Stimulated activated CD8-positive, alpha-beta memory T cell treated with anti-CD3 and anti-CD28 coated beads, Interleukin-12 subunit alpha, Interleukin-12 subunit beta, amount 100 ng/mL, for 1 hour (primary cell): ENCODE results near the gene DAP.

Experiments used
- DNase-seq: peaks from one replicate; pipeline ENCODE4 v3.0.0-alpha.2; 2020; ENCODE audit warnings: low read depth

The DAP gene

DNA sequence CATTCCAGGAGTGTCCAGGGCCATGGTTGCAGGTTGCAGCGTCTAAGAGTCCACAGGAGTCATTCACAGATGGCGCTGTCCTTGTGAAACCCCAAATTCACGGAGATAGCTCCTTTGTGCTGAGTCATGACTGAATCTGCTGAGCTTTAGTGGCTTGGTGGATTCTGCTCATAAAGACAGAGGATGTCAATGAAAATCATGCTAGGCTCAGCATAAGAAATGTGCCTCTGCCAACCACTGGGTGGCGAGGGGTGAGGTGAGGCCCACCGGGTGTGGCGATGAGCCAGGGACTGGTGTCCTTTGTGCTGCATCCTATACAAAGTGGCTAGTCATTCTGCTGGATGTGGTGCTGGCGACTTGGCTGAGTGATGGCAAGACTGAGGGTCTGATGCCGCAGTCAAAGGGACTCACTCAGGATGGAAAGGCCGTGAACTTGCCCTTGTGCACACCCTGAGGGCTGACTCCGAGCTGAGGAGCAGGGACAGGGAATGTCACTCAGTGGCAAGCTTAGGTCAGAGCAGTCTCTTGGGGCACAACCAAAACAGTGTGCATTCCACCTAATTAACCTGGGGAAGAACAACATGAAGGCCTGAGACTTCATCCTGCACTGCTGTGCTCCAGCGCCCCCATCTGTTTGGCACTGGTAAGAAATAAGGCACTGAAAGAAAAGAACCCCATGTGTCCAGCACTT lies 71.5 kb downstream of the DAP start:
- no peak for DNase-seq

DNA sequence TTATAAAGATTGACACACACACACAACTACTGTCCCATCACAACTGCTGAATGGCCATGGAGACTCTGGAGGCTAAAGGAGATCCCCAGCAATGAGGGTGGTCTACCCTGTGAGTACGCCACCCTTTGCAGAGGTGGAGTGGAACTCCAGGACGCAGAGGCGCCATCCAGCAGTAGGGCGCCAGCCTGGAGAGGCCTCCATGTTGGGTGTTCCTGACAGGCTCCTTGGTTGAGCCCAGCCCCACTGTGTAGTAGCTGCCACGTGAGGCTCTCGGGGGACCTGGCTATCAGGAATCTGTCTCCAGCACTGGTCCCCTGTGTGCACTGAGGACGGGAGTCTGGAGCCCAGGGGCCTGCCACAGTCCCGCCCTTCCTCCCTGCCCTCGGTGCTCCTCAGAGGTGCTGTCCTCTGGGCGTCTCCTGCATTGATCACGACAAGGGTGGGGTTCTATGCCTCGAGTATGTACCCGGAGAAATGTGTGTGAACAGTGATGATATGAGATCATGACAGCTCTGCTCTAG lies 72.3 kb downstream of the DAP start:
- DNase-seq, result no peak

DNA sequence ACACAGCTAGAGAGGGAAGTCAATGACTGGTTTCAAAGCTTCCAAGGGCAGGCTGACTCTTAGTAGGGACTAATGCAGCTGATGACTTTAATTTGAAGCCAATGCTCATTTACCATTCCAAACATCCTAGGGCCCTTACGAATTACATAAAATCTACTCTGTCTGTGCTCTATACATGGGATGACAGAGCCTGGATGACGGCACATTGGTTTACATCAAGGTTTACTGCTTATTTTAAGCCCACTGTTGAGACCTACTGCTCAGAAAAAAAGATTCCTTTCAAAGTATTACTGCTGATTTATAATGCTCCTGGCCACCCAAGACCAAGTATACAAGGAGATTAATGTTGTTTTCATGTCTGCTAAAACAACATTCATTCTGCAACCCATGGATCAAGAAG lies 74.1 kb downstream of the DAP start:
- no peak for DNase-seq

DNA sequence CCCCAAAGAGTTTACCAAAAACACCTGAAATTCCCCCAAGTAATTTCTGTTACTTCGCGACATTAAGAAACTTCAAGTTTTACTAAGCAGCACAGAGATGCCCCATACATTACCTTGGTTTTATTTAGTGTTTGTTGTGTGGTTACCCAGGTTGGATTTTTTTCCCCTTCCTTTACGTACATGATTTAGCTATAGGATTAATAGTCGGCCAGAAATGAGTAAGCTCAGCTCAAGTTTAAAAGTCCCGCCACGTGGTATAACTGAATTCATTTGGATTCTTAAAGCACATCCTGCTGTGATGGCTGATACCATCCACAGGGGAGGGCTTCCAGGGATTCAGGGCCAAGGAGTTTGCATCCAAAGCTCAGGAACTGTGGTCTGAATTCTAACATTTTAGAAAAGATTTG lies 75.9 kb downstream of the DAP start:
- no peak for DNase-seq

DNA sequence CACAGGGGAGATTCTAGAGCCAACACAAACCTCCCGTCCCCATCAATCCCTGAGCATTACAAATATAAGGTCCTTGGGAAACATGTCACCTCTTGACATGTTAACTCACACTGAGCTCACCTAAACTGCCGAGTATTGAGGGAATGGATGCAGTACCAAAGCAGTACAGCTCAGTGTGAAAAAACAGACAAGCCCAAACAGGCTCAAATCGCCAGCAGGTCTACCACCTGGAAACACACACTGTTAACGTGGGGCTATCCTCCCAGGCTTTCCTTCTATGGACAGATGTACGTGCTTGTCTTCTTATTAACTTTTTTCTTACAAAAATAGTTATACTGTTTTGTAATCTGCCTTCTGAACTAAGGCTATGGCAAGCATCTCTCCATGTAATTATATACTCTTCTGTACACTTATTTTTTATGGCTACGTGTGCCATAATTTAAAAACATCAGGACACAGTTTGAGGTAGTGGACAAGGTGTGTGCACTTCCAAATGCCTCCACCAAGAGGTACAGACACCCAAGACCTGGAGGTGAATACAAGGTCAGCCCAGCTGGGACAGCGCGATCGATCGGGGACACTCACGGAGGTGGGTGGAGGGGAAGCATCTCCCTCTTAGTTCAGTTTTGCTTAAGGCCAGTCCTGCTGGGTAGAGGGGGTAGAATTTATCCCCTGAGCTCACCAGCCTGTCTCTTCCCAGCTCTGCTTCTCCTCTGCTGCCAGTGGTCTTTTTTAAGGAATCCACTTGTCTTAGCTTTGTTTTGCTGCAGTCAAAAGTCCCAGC lies 76.5 kb downstream of the DAP start:
- no peak for DNase-seq

DNA sequence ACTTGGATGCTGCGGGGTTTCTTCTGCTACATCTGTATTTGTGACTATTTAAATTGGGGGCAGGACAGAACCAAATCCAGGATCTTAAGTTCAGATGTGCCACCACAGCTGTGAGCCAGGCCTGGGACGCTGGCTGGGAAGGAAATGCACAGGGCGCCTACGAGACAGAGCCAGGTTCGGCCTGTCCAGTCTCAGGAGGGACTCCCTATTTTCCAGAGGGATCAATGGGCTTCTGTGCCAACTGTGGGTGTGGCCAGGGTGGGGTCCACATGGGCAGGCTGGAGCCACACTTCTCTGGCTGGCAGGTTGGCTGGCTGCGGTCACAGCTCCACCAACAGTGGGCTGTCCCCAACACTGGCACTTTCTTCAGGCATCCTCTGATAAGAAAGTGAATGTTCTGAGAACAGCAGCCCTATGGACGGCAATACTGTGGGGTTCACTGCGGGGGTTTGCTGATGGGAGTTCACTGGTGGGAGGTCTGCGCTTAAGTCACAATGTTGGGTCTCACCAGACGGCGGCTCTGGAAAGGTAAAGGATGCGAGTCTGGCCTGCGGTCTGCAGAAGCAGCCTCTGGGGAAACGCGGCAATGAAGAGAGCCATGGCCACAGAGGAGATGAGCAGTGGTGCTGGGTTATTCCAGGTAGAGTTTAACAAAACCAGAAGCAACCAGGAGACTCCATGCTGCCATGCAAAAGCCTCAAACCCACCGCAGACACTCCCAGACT lies 78.1 kb downstream of the DAP start:
- DNase-seq, result no peak

DNA sequence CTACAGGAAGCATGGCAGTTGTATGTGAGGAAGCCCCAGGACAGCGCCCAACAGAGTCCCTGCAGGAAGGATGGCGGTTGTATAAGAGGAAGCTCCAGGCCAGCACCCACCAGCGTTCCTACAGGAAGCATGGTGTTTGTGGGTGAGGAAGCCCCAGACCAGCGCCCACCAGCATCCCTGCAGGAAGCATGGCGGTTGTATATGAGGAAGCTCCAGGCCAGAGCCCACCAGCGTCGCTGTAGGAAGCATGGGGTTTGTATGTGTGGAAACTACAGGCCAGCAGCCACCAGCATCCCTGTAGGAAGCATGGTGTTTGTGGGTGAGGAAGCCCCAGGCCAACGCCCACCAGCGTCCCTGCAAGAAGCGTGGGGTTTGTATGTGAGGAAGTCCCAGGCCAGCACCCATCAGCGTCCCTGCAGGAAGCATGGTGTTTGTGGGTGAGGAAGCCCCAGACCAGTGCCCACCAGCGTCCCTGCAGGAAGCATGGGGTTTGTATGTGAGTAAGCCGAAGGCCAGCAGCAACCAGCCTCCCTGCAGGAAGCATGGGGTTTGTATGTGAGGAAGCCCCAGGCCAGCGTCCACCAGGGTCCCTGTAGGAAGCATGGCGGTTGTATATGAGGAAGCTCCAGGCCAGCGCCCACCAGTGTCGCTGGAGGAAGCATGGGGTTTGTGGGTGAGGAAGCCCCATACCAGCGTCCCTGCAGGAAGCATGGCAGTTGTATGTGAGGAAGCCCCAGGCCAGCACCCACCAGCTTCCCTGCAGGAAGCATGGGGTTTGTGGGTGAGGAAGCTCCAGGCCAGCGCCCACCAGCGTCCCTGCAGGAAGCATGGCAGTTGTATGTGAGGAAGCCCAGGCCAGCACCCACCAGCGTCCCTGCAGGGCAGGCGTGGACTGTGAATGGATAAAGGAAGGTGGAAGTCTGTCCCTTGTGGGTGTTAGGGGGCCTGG lies 79.0 kb downstream of the DAP start:
- no peak for DNase-seq

DNA sequence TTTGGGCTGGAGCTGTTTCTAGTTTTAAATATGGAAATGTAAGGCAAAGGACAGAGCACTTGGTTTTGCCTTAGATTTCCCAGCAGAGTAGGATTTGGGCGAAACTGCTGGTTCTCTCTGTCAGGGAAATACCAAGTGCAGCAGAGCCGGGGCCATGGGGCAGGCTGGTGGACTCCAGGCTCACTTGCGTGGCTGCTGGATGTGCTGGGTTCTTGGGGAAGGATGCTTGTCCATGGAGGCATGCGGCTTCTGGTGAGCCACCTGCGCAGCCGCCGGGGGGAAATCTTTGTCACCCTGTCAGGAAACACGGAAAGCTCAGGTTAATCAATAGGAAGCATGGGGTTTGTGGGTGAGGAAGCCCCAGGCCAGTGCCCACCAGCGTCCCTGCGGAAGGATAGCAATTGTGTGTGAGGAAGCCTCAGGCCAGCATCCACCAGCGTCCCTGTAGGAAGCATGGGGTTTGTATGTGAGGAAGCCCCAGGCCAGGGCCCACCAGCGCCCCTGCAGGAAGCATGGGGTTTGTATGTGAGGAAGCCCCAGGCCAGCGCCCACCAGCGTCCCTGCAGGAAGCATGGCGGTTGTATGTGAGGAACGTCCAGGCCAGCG lies 80.1 kb downstream of the DAP start:
- DNase-seq, result no peak

DNA sequence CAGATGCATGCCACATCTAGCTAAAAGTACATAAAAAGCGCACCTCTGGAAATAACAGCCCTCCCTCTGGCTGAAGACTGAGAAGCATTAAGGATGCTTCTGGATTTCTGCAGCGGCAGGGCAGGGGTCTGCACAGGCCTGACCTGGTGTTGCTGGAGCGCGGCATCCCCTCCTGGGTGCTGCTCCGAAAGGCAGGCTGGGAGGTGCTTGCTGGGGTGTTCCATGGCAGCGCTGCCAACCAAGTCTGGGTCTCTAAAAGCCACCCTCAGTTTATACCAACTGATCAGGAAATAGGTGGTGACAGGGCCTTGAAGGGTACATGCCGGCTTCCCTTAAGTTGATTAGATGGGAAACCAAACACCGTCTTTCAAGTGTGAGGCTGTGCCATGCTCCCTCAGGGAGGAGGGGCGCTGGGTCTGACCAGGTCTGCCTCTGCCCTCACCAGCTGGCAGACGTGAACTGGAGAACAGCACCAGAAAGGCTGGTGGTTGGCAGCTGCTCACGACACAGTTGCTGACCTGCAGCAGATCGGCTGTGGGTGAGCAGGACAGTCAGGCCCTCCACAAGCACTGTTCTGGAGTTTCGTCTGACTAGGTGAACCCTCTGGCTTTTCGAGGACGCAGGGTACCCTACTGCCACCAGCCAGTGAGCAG lies 81.6 kb downstream of the DAP start:
- no peak for DNase-seq

DNA sequence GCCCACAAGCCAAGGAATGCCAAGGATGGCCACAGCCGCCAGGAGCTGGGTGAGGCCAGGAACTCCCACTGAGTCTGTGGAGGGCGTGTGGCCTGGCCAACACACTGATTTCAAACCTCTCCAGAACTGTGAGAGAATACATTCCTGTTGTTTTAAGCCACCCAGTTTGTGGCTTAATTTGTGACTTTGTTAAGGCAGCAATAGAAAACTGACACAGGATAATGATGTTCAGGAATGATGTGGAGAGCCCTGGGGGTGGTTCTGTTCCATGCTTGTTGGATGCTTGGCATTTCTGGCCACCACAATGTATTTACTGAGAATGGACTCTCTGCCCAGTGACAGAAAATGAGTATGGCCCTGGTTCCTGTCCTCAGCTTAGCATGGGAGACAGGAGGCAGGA lies 82.8 kb downstream of the DAP start:
- DNase-seq, result no peak

DNA sequence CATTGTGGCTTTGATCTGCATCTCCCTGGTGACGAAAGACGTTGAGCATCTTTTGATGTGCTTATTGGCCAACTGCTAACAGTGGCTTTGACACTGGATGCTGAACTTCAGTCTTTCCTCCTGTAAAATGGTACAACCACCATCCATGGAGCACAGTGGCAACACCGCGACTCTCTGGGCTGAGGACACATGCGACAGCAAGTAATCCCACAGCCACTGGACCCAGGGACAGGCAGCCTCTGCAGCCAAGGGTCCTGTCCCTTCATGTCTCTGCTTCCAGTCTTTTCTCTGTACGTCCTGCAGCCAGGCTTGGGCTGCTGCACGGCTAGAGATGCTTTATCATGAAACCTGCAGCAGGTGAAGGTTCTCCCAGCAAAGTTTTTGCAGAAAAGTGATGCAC lies 83.5 kb downstream of the DAP start:
- DNase-seq, result no peak

DNA sequence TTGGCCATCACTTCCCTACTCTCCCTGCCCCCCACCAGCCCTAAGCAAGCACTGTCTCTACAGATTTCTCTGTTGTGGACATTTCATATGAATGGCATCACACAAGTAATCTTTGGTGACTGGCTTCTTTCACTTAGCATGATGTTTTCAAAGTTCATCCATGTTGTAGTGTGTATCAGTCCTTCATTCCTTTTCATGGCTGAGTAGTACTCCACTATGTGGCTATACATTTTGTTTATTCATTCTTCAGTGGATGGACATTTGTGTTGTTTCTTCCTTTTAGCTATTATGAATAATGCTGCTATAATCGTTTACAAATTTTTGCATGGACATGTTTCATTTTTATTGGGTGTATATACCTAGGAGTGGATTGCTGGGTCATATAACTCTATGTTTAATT lies 84.1 kb downstream of the DAP start:
- no peak for DNase-seq

DNA sequence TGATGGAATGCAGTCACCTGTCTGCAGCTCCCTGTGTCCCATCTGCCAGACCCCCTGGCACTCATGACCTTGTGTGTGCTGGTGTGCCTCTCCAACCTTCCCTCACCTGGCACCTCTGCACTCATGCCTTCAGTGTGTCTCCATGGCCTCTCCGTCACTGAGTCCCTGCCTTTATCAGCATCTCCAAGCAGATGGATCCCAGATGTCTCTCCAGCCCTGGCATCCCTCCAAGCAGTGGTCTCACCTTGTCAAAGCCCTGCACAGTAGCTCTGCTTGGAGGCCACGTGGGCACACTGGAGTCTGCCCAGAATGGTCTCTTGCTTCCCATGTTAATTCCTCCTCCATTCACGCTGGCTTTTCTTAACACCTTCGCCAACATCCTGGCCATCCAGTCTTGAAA lies 84.8 kb downstream of the DAP start:
- no peak for DNase-seq

DNA sequence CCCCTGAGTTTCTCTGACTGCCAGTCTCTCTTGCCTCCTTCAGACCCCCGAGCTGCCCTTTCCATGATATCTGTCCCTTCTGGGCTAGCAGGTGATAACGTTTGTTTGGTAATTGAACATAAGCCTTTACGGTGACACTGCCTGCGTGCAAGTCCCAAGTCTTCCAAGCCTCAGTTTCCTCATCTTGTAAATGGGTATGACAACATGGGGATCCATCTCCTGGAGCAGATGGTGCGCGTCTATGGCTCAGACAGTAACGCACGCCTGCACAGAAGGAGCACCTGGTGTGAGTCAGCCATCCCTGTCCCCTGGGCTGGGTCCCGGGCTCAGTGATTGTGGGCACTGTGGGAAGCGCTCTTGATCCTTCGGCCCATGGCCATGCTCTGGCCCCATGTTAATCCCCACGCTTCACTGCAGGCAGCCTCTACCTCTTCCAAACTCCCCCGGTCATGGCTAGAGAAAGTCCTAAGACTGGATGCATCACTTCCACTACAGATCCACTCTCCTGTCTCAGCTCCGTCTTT lies 85.8 kb downstream of the DAP start:
- DNase-seq, result no peak

DNA sequence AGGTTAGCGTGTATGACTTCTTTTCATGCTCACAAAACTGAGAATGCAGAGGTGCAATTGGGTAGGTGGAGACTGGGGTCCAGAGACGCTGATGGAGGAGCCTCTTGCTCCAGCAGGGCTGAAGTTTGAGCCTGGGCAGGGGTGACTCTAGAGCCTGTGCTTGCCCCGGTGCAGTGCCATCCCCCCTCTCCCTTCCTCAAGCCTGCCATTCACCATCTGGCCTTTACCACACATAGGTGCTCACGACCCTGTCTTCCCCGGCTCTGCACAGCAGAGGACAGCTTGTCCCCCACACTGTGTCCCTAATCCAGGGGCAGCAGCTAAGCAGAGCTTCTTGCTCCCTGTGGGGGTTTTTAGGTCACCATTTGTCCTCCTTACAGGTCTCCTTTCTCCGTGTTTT lies 86.5 kb downstream of the DAP start:
- DNase-seq, result no peak

DNA sequence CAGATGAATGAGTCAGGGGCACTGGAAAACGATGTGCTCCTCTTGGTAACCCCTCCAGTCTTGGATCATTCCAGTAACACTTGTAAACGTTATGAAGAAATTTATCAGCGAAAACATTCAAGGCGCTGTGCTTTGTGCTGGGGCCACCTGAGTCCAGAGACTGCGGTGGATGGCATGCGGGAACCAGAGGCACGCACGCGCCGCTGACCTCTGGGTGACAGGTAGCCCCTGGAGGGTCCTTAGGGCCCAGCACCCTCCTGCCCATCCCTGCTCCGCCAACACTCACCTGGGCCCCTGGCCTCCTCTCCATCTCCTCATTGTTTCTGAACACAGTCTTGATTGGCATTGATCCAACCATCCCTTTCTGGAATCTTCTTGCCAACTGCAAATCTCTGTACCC lies 86.9 kb downstream of the DAP start:
- no peak for DNase-seq

DNA sequence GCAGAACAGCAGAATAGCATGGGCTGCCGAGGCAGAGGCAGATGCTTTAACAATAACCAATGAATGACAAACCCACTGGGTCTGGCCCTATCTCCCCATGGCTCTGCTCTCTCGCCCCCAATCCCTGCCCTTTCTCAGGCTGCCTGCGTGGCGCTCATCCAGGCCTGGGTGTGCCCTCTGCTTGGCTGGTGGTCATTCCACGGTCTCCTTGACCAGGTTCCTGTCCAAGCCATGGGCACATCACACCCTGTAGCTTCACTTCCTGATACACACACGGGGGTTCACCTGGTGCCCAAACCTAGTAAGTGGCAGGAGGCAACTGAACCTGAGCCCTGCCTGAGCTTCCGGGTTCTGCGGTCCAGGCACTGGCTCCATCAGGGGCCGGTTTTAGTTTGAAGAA lies 87.6 kb downstream of the DAP start:
- no peak for DNase-seq

DNA sequence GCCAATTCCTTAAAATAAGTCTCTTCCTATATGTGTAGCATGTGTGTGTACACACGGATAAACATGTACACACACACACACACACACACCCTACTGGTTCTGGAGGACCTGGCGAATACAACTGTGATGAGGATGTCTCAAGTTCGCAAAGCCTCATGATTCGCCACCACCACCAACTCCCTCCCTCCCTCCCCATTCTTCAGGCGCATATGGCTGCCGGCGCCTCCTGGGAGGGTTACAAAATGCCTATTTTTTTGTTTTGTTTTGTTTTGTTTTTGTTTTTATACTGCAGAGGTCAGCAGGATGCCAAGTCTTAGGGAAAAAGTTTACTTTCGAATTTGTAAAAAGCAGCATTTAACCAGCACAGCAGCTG lies 88.0 kb downstream of the DAP start:
- DNase-seq, result no peak

DNA sequence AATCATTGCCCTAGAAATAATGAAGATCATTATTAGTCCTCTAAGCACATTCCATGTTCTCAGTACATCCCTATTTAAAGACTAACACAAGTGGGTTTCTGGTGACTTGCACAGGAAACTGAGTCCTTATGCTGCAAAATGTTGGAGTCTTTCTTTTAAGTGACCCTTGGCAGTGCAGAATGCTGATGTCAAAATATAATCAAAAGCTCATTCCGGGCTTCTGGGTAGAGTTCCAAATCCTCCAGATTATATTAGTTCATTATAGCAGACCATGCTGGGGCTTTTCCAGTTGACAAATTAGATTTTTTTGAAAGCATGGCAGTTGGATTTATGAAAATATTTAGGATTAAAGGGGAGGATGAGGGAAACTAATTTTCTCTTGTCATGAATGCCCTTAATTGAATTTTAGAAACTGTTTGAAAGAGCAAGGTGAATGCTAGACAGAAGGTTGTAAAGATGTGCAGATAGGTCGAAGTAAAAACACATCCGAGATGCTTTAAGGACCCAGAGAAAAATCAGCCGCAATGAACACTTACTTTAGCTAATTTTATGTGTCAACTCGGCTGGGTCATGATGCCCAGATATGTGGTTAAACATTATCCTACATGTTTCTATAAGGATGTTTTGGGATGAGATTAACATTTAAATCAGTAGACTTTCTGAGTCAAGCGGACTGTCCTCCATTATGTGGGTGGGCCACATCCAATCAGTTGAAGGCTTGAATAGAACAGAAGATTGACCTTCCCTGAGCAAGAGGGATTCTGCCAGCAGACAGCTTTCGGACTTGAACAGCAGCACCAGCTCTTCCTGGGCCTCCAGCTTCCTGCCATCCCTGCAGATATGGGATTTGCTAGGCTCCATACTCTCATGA lies 88.7 kb downstream of the DAP start:
- DNase-seq, result no peak
